Cortex of kidney (tissue), 1 donor: Measurements from ENCODE around the gene UBE2J1.

Source experiments
- DNase-seq: peaks from one replicate; lab custom pipeline; 2025; lab: John Stamatoyannopoulos, UW

UBE2J1 gene

DNA sequence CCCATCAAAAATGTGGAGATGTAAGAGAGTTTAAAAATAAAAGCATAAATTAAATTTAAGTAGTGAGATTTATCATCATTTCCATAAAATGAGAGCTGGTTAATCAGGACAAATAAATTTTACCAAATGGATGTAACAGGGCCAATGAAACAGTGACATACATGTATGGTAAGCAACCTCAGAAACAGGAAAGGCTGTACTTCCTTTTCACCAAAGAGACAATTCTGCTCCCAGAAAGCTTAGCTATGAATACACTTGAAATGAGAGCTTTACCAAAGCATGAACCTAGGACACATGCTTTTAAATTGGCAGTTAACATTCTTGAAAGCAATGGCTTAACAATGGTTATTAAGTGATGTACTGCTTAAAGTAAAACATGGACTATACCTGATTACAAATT lies 12.1 kb upstream of the UBE2J1 start:
- no peak for DNase-seq

GRCh38 chr6:89361171-89361570 lies 8.6 kb upstream of the UBE2J1 start:
- DNase-seq, result no peak

- DNase-seq, result no peak
Observed at GRCh38 chr6:89360415-89360999, 8.0 kb upstream of the UBE2J1 start.

GRCh38 chr6:89359561-89359960 lies 7.0 kb upstream of the UBE2J1 start:
- no peak for DNase-seq

GRCh38 chr6:89357390-89357789 lies 4.9 kb upstream of the UBE2J1 start:
- DNase-seq, result no peak

GRCh38 chr6:89356642-89357170 lies 4.2 kb upstream of the UBE2J1 start:
- no peak for DNase-seq

- no peak for DNase-seq
Observed at GRCh38 chr6:89355511-89356194, 3.1 kb upstream of the UBE2J1 start.

GRCh38 chr6:89353702-89354392 lies 1.3 kb upstream of the UBE2J1 start:
- DNase-seq, result no peak

GRCh38 chr6:89353118-89353556 lies 615 bp upstream of the UBE2J1 start:
- no peak for DNase-seq

- no peak for DNase-seq
Observed at GRCh38 chr6:89351671-89352277, 748 bp downstream of the UBE2J1 start.

DNA sequence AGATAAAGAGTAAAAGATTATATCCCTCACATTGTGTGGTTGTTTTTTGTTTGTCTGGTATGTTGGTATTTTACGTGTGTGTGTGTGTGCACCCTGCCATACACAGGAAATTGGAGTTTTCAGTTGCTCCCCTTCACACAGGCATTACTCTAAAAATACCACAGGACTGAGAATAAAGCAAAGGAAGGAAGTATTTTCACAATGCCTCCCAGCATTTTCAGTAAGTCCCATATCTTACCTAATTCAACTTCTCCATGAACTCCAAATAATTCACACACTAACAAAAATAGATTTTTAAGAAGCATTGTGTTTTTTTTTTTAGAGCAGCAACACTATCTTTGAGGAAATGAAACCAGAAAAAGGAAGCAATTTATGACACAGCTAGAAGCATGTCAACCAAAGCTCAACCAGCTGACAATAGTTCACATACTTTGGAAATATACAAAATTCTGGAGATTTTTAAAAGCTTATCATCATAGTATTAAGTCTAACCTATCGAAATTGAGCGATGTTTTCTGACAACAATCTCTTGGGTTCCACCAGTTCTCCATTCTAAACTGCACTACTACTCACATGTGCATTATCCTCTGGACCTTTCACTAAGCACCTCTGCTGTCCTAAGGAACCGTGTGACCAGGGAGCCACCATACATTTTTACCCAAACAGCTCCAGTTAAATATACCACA lies 2.1 kb downstream of the UBE2J1 start:
- DNase-seq, result no peak

GRCh38 chr6:89348372-89348771 lies 4.2 kb downstream of the UBE2J1 start:
- DNase-seq, result no peak

- DNase-seq, result no peak
Observed at GRCh38 chr6:89347825-89348224, 4.7 kb downstream of the UBE2J1 start.

DNA sequence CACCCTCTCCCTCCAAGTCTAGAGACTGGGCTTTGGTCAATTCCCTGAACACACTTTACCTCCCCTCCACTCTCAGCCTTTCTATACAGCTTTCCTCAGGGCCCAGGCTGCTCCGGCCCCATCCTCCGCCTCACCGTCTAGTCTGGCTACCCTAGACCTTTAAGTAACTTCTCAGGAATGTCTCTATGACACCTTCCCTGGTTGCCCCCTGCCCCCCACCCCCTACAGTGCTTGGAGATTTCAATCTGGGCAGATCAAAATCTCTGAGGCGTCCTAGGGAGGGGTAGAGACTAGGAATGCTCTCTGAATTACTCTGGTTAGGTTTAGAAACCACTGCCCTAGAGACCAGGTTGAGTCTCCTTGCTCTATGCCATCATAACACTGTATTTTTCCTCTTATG lies 6.1 kb downstream of the UBE2J1 start:
- no peak for DNase-seq

DNA sequence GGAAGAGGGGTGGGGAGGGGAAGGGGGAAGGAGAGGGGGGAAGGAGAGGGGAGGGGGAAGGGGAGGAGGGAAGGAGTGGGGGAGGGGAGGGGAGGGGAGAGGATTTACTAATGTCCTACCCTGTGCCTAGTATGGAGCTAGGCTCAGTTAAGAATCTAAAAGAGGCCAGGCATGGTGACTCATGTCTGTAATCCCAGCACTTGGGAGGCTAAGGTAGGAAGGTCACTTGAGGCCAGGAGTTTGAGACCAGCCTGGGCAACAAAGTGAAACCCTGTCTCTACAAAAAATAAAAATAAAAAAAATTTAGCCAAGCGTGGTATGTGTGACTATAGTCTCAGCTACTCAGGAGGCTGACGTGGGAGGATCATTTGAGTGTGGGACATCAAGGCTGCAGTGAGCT lies 13.0 kb downstream of the UBE2J1 start:
- DNase-seq, result no peak

DNA sequence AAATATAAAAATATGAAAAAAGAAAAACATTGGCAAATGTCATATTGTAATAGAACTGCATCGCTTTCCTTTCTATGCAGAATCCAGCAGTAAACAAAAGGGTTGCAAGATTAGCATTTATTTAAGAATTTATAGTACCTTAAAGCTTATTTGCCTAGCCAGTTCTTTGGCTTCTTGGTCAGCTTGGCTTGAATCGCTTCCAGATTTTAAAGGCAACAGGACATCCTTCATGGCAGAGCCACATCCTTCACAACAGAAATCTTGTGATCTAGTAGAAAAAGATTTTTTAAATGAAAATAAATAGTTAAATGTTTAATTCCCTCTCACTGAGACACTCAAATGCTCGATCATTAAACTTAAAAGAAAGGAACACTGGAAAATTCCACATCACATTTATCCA lies 17.4 kb downstream of the UBE2J1 start:
- no peak for DNase-seq

DNA sequence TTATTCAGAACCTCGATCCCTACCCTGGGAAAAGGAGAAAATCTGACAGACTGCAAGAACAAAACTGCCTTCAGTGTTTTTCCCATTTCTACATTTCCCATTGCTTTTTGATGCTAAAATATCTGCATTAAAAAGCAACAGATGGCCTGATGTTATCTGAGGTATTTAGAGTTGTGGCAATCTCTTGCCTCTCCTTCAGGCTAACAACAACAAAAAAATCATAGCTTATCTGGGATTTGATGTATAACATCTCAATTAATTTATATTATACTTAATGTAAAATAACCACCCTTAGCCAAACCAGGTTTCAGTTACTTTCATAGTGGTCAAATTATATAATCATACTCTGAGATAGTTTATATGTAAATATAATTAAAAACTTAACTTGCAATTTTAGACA lies 21.6 kb downstream of the UBE2J1 start:
- DNase-seq, result no peak

DNA sequence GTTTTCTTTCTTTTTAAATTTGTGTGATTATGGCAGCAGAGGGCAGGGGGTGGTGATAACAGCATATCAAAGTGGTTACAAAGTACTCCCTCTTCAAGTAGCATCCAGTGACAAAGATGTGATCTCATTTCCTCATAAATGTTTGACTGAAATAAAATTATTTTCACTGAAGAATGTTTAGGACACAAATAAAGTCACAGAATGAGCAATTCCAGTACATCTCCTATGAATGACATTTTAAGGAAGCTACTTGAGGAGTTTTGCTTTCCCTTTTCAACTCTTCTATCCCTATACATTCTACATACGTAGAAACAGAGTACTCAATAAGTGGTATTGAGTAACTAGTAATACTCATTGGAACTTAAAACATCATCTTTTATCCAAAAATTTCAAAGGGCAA lies 23.5 kb downstream of the UBE2J1 start:
- DNase-seq, result no peak

GRCh38 chr6:89324304-89324703 lies 28.2 kb downstream of the UBE2J1 start:
- no peak for DNase-seq

DNA sequence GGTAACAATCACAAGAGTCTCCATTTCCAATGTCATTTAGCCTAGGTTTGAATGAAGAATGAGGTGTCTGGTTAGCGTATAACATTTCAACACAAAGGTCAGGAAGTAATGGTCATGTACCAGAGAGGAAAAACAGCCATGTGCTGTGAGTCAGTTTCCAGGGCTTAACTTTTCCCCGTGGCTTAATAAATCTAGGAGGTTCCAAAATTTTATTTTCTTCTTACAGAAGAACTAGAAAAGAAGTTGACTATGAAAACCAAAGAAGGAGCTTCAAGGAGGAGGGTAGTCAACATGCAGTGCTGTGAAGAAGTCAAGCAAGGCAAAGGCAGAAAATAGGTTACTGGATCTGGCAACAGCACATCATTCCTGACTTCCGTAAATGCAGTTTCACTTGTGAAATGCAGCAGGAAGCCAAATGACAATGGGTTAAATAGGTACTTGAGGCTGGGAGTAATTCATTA lies 29.0 kb downstream of the UBE2J1 start:
- DNase-seq, result no peak

DNA sequence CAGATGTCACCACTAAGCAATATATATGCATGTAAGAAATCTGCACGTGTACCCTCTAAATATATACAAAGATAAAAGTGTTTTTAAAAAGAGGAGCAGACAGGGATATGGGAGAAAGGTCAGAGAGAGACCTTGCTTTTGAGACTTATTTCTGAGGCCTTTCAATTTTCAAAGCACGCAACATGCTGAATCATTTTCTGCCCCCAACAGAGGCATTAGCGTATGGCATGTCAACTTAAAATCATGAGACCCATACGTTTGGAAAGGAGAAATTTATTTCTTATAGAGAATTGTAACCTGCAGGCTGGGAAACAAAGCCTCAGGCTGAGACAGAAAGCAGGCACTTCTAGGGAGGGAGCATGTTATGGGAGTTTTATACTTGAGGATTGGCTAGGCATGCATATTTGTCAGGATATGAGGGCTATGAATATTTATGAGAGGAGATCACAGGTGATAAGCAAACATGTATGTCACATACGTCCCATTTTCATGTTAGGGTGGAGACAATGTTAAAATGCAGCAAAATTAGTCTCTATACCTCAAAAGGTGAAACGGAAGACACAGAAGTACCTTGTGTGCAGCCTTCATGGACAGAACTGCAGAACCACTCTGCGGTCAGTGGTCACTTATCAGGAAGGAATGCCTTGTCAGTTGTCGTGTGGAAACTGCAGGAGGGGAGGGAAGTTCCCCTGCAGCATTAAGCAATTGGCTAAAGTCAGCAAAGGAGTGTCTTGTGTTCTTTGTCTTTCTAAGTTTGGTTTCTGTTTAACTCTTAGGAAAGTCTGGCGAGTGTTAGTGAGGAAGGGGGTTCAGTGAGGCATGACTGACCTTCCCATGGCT lies 31.2 kb downstream of the UBE2J1 start:
- DNase-seq, result no peak
